Measurements from ENCODE around the gene EREG.

DNA sequence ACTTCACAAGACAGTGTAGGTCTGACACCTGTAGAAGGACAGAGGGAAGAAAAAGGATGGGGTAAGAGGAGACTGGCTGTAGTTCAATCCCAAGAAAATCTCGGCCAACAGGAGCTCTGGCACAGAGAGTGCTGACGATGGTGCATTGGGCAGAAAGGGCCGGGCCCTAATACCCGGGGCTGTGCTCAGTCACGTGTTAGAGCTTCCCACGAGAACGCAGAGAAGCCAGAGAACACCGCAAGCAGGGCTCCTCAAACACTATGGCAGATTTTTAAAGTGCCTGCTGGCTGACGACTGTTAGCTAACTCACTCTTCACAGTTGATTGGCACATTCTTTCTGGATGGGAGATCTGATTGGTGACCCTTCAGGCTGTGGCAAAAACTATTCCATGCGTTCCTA, 35.5 kb downstream of the EREG start:
- TF ChIP-seq, protein P1, sequence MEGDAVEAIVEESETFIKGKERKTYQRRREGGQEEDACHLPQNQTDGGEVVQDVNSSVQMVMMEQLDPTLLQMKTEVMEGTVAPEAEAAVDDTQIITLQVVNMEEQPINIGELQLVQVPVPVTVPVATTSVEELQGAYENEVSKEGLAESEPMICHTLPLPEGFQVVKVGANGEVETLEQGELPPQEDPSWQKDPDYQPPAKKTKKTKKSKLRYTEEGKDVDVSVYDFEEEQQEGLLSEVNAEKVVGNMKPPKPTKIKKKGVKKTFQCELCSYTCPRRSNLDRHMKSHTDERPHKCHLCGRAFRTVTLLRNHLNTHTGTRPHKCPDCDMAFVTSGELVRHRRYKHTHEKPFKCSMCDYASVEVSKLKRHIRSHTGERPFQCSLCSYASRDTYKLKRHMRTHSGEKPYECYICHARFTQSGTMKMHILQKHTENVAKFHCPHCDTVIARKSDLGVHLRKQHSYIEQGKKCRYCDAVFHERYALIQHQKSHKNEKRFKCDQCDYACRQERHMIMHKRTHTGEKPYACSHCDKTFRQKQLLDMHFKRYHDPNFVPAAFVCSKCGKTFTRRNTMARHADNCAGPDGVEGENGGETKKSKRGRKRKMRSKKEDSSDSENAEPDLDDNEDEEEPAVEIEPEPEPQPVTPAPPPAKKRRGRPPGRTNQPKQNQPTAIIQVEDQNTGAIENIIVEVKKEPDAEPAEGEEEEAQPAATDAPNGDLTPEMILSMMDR (IDR thresholded peaks at IDR 0.05), result no peak
- TF ChIP-seq RAD21 (conservative IDR thresholded peaks at IDR 0.05 in 1 of 2, IDR thresholded peaks at IDR 0.05 in 1 of 2), result no peak
- TF ChIP-seq RFX5 (IDR thresholded peaks at IDR 0.05), result no peak
- no peak for TF ChIP-seq NFE2L2 (conservative IDR thresholded peaks at IDR 0.05; ENCODE audit: low read length)
- TF ChIP-seq, protein P2, sequence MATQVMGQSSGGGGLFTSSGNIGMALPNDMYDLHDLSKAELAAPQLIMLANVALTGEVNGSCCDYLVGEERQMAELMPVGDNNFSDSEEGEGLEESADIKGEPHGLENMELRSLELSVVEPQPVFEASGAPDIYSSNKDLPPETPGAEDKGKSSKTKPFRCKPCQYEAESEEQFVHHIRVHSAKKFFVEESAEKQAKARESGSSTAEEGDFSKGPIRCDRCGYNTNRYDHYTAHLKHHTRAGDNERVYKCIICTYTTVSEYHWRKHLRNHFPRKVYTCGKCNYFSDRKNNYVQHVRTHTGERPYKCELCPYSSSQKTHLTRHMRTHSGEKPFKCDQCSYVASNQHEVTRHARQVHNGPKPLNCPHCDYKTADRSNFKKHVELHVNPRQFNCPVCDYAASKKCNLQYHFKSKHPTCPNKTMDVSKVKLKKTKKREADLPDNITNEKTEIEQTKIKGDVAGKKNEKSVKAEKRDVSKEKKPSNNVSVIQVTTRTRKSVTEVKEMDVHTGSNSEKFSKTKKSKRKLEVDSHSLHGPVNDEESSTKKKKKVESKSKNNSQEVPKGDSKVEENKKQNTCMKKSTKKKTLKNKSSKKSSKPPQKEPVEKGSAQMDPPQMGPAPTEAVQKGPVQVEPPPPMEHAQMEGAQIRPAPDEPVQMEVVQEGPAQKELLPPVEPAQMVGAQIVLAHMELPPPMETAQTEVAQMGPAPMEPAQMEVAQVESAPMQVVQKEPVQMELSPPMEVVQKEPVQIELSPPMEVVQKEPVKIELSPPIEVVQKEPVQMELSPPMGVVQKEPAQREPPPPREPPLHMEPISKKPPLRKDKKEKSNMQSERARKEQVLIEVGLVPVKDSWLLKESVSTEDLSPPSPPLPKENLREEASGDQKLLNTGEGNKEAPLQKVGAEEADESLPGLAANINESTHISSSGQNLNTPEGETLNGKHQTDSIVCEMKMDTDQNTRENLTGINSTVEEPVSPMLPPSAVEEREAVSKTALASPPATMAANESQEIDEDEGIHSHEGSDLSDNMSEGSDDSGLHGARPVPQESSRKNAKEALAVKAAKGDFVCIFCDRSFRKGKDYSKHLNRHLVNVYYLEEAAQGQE (IDR thresholded peaks at IDR 0.05), result no peak
- TF ChIP-seq EP300 (IDR thresholded peaks at IDR 0.05), result no peak
- TF ChIP-seq, protein P3, sequence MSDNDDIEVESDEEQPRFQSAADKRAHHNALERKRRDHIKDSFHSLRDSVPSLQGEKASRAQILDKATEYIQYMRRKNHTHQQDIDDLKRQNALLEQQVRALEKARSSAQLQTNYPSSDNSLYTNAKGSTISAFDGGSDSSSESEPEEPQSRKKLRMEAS (IDR thresholded peaks at IDR 0.05), result no peak
- no peak for TF ChIP-seq KDM5A (IDR thresholded peaks at IDR 0.05)
- TF ChIP-seq POLR2A (IDR thresholded peaks at IDR 0.05; ENCODE audit: low read length), result no peak
- no peak for TF ChIP-seq GATA3 (IDR thresholded peaks at IDR 0.05; ENCODE audit: borderline replicate concordance)
- TF ChIP-seq MAZ (IDR thresholded peaks at IDR 0.05; ENCODE audit: borderline replicate concordance, low read depth, low read length), result no peak
- TF ChIP-seq HEYL (CRISPR knock-in tag; IDR thresholded peaks at IDR 0.05), result no peak
- no peak for TF ChIP-seq FOSL2 (IDR thresholded peaks at IDR 0.05)
- TF ChIP-seq FOSL2 (CRISPR knock-in tag; IDR thresholded peaks at IDR 0.05), result no peak

All from A549 (cell line).